K562 (cell line): Measurements from ENCODE around the gene ARHGAP30. TPM values are rescaled to one million over a fixed set of nuclear protein-coding genes. Genes with fewer than 3 reads are reported as not detected.

Experiments
- ATAC-seq: fragments of 200-7000 bp; cut with Tn5 transposase; 3 replicates; pipeline ENCODE4 v1.9.1; 2020; ENCODE audit warnings: moderate library complexity
- BruUV-seq: library from RNA; stranded (reverse); fragments of 400-500 nt; replicated peaks from 2 replicates; lab custom pipeline; 2021; lab: Mats Ljungman, UMichigan
- CTCF ChIA-PET: fragments of 300-600 bp; formaldehyde crosslinking; extraction: SDS; loops from one replicate; lab custom pipeline; 2021; ENCODE audit warnings: low intra/inter-chr PET ratio; lab: Yijun Ruan, JAX
- POLR2A ChIA-PET: fragments of 300-600, 350-650 bp; sonication (Branson Sonifier 250); formaldehyde crosslinking; extraction: SDS; loops from one replicate; lab custom pipeline; 2021; ENCODE audit warnings: antibody characterized with exemption, inconsistent platforms; lab: Yijun Ruan, JAX
- DNase-seq, 4 experiments: peaks; one replicate each; pipeline versions ENCODE4 v3.0.0 to v3.0.0-alpha.2; 2011 to 2018; ENCODE audit warnings: low spot score in 3 of 4, mixed read lengths in 3 of 4; ENCODE audit errors: extremely low read depth in 1 of 4
- FAIRE-seq: peaks from 2 replicates; lab custom pipeline; 2011; peaks lifted over from hg19 to GRCh38; lab: Jason Lieb, UNC
- H2AFZ ChIP-seq: 2 replicates; pipeline ENCODE4 v1.6.0; 2011; ENCODE audit warnings: low read depth, low read length, control low read depth, inconsistent platforms
- H3K27ac ChIP-seq: fragments of 200-600 bp; 3 replicates; pipeline ENCODE4 v1.8.0; 2011; ENCODE audit warnings: low read depth, mild to moderate bottlenecking, control low read depth, inconsistent platforms, low read length, moderate library complexity, mixed read lengths; ENCODE audit errors: extremely low read depth
- H3K27me3 ChIP-seq, 2 experiments: fragments of 300-600 bp in 1 of 2; 2 replicates in 1 of 2; 3 replicates in 1 of 2; pipeline versions ENCODE4 v1.6.0 to v1.8.0; 2011; ENCODE audit warnings: inconsistent platforms in 2 of 2, low read length in 2 of 2, mild to moderate bottlenecking in 1 of 2, mixed read lengths in 1 of 2, moderate library complexity in 1 of 2; ENCODE audit not compliant: control insufficient read depth in 2 of 2, insufficient read depth in 2 of 2
- H3K36me3 ChIP-seq: fragments of 300-600 bp; 3 replicates; pipeline ENCODE4 v1.8.0; 2011; ENCODE audit warnings: mild to moderate bottlenecking, low read length, inconsistent platforms; ENCODE audit not compliant: control insufficient read depth, insufficient read depth
- H3K4me1 ChIP-seq, 2 experiments: fragments of 200-600 bp in 1 of 2; replicated peaks in 1 of 2; 2 replicates in 1 of 2; 3 replicates in 1 of 2; pipeline versions ENCODE4 v1.5.1 to v1.8.0; 2011; ENCODE audit warnings: inconsistent platforms in 2 of 2, low read length in 2 of 2, mild to moderate bottlenecking in 1 of 2, mixed read lengths in 1 of 2, moderate library complexity in 1 of 2; ENCODE audit not compliant: control insufficient read depth in 2 of 2, insufficient read depth in 2 of 2
- H3K4me2 ChIP-seq: 2 replicates; pipeline ENCODE4 v1.6.1; 2011; ENCODE audit warnings: low read length, control low read depth, inconsistent platforms, mixed read lengths; ENCODE audit not compliant: insufficient read depth
- H3K4me3 ChIP-seq: fragments of 200-600 bp; sonication (generic), shearing (Covaris generic); 2 replicates; pipeline ENCODE4 v1.5.1; 2016; ENCODE audit warnings: control low read depth, inconsistent platforms
- H3K79me2 ChIP-seq: fragments of 200-600 bp; 3 replicates; pipeline ENCODE4 v1.8.0; 2011; ENCODE audit warnings: low read length, inconsistent platforms; ENCODE audit not compliant: control insufficient read depth, insufficient read depth
- H3K9ac ChIP-seq, 2 experiments: 2 replicates each; pipeline versions ENCODE4 v1.6.0 to v1.6.1; 2011; ENCODE audit warnings: low read depth in 2 of 2, low read length in 2 of 2, control low read depth in 1 of 2, inconsistent platforms in 1 of 2, mild to moderate bottlenecking in 1 of 2, mixed read lengths in 1 of 2; ENCODE audit not compliant: insufficient read depth in 1 of 2
- H3K9me1 ChIP-seq: one replicate; pipeline ENCODE4 v1.6.0; 2011; ENCODE audit warnings: inconsistent platforms, mild to moderate bottlenecking, low read length, moderate library complexity; ENCODE audit not compliant: control insufficient read depth, insufficient read depth
- H3K9me3 ChIP-seq: replicated peaks from 2 replicates; pipeline ENCODE4 v1.5.1; 2011; ENCODE audit warnings: low read depth, low read length, inconsistent platforms; ENCODE audit not compliant: control insufficient read depth, insufficient read depth
- H4K20me1 ChIP-seq: replicated peaks from 2 replicates; pipeline ENCODE4 v1.6.1; 2011; ENCODE audit warnings: low read length, inconsistent platforms, mixed read lengths; ENCODE audit not compliant: control insufficient read depth, insufficient read depth
- SFPQ ChIP-seq: fragments of 200-400 bp; formaldehyde crosslinking; IDR thresholded peaks from 2 replicates; pipeline ENCODE4 v1.6.1; 2017; ENCODE audit warnings: mild to moderate bottlenecking, low read depth, low read length, moderate library complexity
- SRSF1 ChIP-seq: fragments of 200-400 bp; formaldehyde crosslinking; IDR thresholded peaks from 2 replicates; pipeline ENCODE4 v1.6.1; 2017; ENCODE audit warnings: mild to moderate bottlenecking, low read depth, low read length, moderate library complexity
- ZNF740 ChIP-seq, 3 experiments: fragments of 200-800 bp in 1 of 3; sonication (Bioruptor generic) in 1 of 3; sonication (generic) in 1 of 3; formaldehyde crosslinking in 1 of 3; IDR thresholded peaks; 2 replicates each; pipeline versions ENCODE4 v1.6.1 to v1.8.0; 2016 to 2022; ENCODE audit warnings: mild to moderate bottlenecking in 2 of 3, missing compliant biosample characterization in 2 of 3, missing genetic modification characterization in 2 of 3, missing genetic modification reagents in 1 of 3
- WGBS: fragments of 100-300 bp; shearing (Covaris generic); methylation state at CpG from one replicate; pipeline ENCODE4 v1.1.6; 2016; ENCODE audit warnings: low coverage, mixed read lengths; ENCODE audit not compliant: insufficient coverage; ENCODE audit errors: missing lambda C conversion rate; 5-methylcytosine and 5-hydroxymethylcytosine counted together
- in situ Hi-C: fragments of 300-500 bp; cut with MboI; formaldehyde crosslinking; loops from 4 replicates; pipeline ENCODE4 v1.15.0; 2018; ENCODE audit warnings: inconsistent platforms, mixed read lengths
- intact Hi-C: fragments of 100-400 bp; cut with micrococcal nuclease; formaldehyde crosslinking; loops from 2 replicates; pipeline ENCODE4 v1.14.2; 2022
- polyA plus RNA-seq, 8 experiments: library from polyadenylated mRNA; depleted of rRNA in 4 of 8; stranded (reverse) in 5 of 8; unstranded in 3 of 8; fragments of >200 nt; fragmentation: Nextera tagmentation in 2 of 8; fragmentation: Illumina TruSeq in 1 of 8; extraction: Ambion mirVana in 2 of 8; extraction: Trizol in 1 of 8; gene quantifications; 2 replicates each; pipeline versions ENCODE4 v1.2.1 to v1.2.3, GENCODE V29; 2011 to 2014; ENCODE audit warnings: inconsistent platforms in 1 of 8, missing spikeins in 1 of 8
- total RNA-seq, 7 experiments: library from RNA; depleted of rRNA in 6 of 7; stranded (reverse); fragments of >200 nt in 6 of 7; fragmentation: Illumina TruSeq in 2 of 7; extraction: Trizol in 2 of 7; gene quantifications; 2 replicates each; pipeline versions ENCODE4 v1.2.1 to v1.2.3, GENCODE V29; 2011 to 2021; ENCODE audit warnings: low replicate concordance in 1 of 7

Gene ARHGAP30
- total and polyA plus RNA-seq, 9 of the 15 experiments (the other 6 are each of a cell fraction or from before 2014, with no cell fraction given): 0.01 to 0.73 (median 0.12) TPM

- H3K79me2 ChIP-seq: no peaks in the 10 kb centered on the region
- ATAC-seq (no peak), FAIRE-seq (no peak), DNase-seq (no peak)
- intact Hi-C loops: loop anchor here (1.0 to 10.0 kb wide), 2 partner anchors 64 to 107 kb away; partner anchors contain the start of genes B4GALT3 and DEDD
- no peaks in the 10 kb centered on the region for H3K9me3 ChIP-seq
- H3K27ac ChIP-seq: no peak overlapping the region
- no peak overlapping the region for H3K4me2 ChIP-seq
- CTCF ChIA-PET: interaction anchor here (0.7 to 0.9 kb wide), 2 partner anchors 107 to 195 kb away, joined by 3 to 6 read pairs; no protein-coding TSS in a partner anchor
- no TSS peak for BruUV-seq
- H3K36me3 ChIP-seq: no peaks in the 10 kb centered on the region
- H3K4me1 ChIP-seq: peaks cover 22 to 26% of the 10 kb centered on the region in 2 experiments
- POLR2A ChIA-PET: interaction anchor here (1.0 to 1.1 kb wide), 3 partner anchors 8 to 24 kb away, joined by 3 to 4 read pairs (median 3); no protein-coding TSS in a partner anchor
- 41% methylated on average over 4 of the region's 4 CpGs for WGBS
- H3K4me3 ChIP-seq: no peak overlapping the region
- H3K27me3 ChIP-seq: no peaks in the 10 kb centered on the region
- no peaks in the 10 kb centered on the region for H4K20me1 ChIP-seq
- no peak overlapping the region for H2AFZ ChIP-seq
- no peak for TF ChIP-seq SRSF1
- no peak for TF ChIP-seq ZNF740 (CRISPR knock-in tag; IDR thresholded peaks at IDR 0.05)
- no peak for TF ChIP-seq ZNF740 (tag; IDR thresholded peaks at IDR 0.05)
- no peak for TF ChIP-seq SFPQ
- H3K9ac ChIP-seq: no peak overlapping the region
- in situ Hi-C loops: no loop called here
- H3K9me1 ChIP-seq: no peaks in the 10 kb centered on the region
These were observed 1.1 kb upstream of the ARHGAP30 start for GRCh38 chr1:161070761-161071160.
